Esophagus muscularis mucosa (tissue), 4 donors: ENCODE measurements around the gene NDFIP1. TPM values are rescaled to one million over a fixed set of nuclear protein-coding genes. Genes with fewer than 3 reads are reported as not detected.

Experiments
- DNase-seq: peaks from one replicate; pipeline ENCODE4 v3.0.0-alpha.2; 2017; ENCODE audit errors: extremely low spot score
- H3K27ac ChIP-seq, 4 donors: fragments of 200-600 bp; sonication (generic); replicated peaks in 1 of 4; 1 replicate in 3 of 4; 2 replicates in 1 of 4; pipeline ENCODE4 v1.5.1; 2016 to 2019; ENCODE audit warnings: mild to moderate bottlenecking in 1 of 4
- H3K27me3 ChIP-seq, 4 donors: fragments of 200-600 bp; sonication (generic); one replicate each; pipeline versions ENCODE4 v1.5.1 to v1.6.0; 2016 to 2019
- H3K36me3 ChIP-seq, 4 donors: fragments of 200-600 bp; sonication (generic); one replicate each; pipeline ENCODE4 v1.5.1; 2016 to 2019
- H3K4me1 ChIP-seq, 4 donors: fragments of 200-600 bp; sonication (generic); one replicate each; pipeline ENCODE4 v1.5.1; 2016 to 2019
- H3K4me3 ChIP-seq, 4 donors: fragments of 200-600 bp; sonication (generic); 1 replicate in 2 of 4; 2 replicates in 2 of 4; pipeline ENCODE4 v1.5.1; 2016 to 2019; ENCODE audit warnings: mild to moderate bottlenecking in 4 of 4, moderate library complexity in 1 of 4
- H3K9me3 ChIP-seq, 4 donors: fragments of 200-600 bp; sonication (generic); 1 replicate in 3 of 4; 2 replicates in 1 of 4; pipeline ENCODE4 v1.5.1; 2016 to 2019
- CTCF ChIP-seq, 3 experiments: fragments of 200-600 bp in 2 of 3; fragments of 450-650 bp in 1 of 3; sonication (generic) in 2 of 3; IDR thresholded peaks; one replicate each; pipeline ENCODE4 v1.5.1; 2017 to 2019; ENCODE audit warnings: antibody characterized with exemption in 3 of 3, mild to moderate bottlenecking in 2 of 3, moderate library complexity in 1 of 3
- EP300 ChIP-seq: sonication (generic); formaldehyde crosslinking; IDR thresholded peaks from one replicate; pipeline ENCODE4 v1.6.1; 2017; ENCODE audit warnings: antibody characterized with exemption
- POLR2A ChIP-seq: fragments of 450-650 bp; IDR thresholded peaks from one replicate; pipeline ENCODE4 v1.6.1; 2017; ENCODE audit warnings: antibody characterized with exemption, moderate library complexity, mild to moderate bottlenecking, low read depth
- POLR2AphosphoS5 ChIP-seq, 2 donors: sonication (generic); formaldehyde crosslinking; IDR thresholded peaks; one replicate each; pipeline ENCODE4 v1.6.1; 2017; ENCODE audit warnings: antibody characterized with exemption in 2 of 2
- WGBS: methylation state at CpG from one replicate; pipeline ENCODE4 v1.1.5; 2018; 5-methylcytosine and 5-hydroxymethylcytosine counted together
- intact Hi-C: fragments of 100-400 bp; cut with DNase I; formaldehyde crosslinking; loops from one replicate; pipeline ENCODE4 v1.15.1; 2023
- total RNA-seq, 4 donors: library from RNA; depleted of rRNA; stranded (reverse); fragments of >200 nt; gene quantifications; one replicate each; pipeline versions ENCODE4 v1.1.0 to v1.2.1, GENCODE V29; 2016

NDFIP1 gene
- total RNA-seq, 4 donors from 2014 or later: 57.8 to 169 (median 101) TPM

GRCh38 chr5:142065273-142065672 is 43.3 kb upstream of the NDFIP1 start:
- peaks cover 0 to 19% (median 11%) of the 10 kb centered on the region in 4 donors for H3K4me1 ChIP-seq
- intact Hi-C loops: no loop called here

GRCh38 chr5:142069606-142070399 is 38.8 kb upstream of the NDFIP1 start:
- no peaks in the 10 kb centered on the region for H3K4me1 ChIP-seq
- intact Hi-C loops: no loop called here
- WGBS: 88% methylated on average over 6 of the region's 6 CpGs

More at GRCh38 chr5:142065273-142065672, 43.3 kb upstream of the NDFIP1 start:
- no peak overlapping the region for H3K27ac ChIP-seq
- no peaks in the 10 kb centered on the region for H3K27me3 ChIP-seq
- no peaks in the 10 kb centered on the region for H3K9me3 ChIP-seq
- DNase-seq: no peak
- H3K36me3 ChIP-seq: no peaks in the 10 kb centered on the region
- TF ChIP-seq EP300: no peak
- no peak for TF ChIP-seq CTCF (IDR thresholded peaks at IDR 0.05)
- no peak for TF ChIP-seq POLR2A
- no peak for TF ChIP-seq POLR2AphosphoS5 (IDR thresholded peaks at IDR 0.05)
- WGBS: 55% methylated on average over 2 of the region's 2 CpGs
- no peak overlapping the region for H3K4me3 ChIP-seq

GRCh38 chr5:142070734-142071133 is 37.8 kb upstream of the NDFIP1 start:
- intact Hi-C loops: no loop called here
- H3K27ac ChIP-seq: no peak overlapping the region
- no peak for DNase-seq

More at GRCh38 chr5:142069606-142070399, 38.8 kb upstream of the NDFIP1 start:
- no peak for DNase-seq
- Histone ChIP-seq H3K27ac (no peak overlapping the region), H3K4me3 (no peak overlapping the region), H3K36me3 (no peaks in the 10 kb centered on the region), H3K9me3 (no peaks in the 10 kb centered on the region), H3K27me3 (no peaks in the 10 kb centered on the region)
- TF ChIP-seq POLR2AphosphoS5 (IDR thresholded peaks at IDR 0.05): no peak

GRCh38 chr5:142072488-142072887 is 36.1 kb upstream of the NDFIP1 start:
- H3K27ac ChIP-seq: no peak overlapping the region
- H3K9me3 ChIP-seq: no peaks in the 10 kb centered on the region
- DNase-seq: no peak
- H3K4me3 ChIP-seq: no peak overlapping the region
- intact Hi-C loops: no loop called here
- no peaks in the 10 kb centered on the region for H3K4me1 ChIP-seq
- H3K27me3 ChIP-seq: no peaks in the 10 kb centered on the region
- TF ChIP-seq POLR2AphosphoS5 (IDR thresholded peaks at IDR 0.05) (no peak), CTCF (IDR thresholded peaks at IDR 0.05) (no peak), POLR2A (no peak), EP300 (no peak)
- WGBS: 70% methylated on average over 3 of the region's 3 CpGs
- H3K36me3 ChIP-seq: no peaks in the 10 kb centered on the region

More at GRCh38 chr5:142070734-142071133, 37.8 kb upstream of the NDFIP1 start:
- TF ChIP-seq POLR2A (no peak), EP300 (no peak), POLR2AphosphoS5 (IDR thresholded peaks at IDR 0.05) (no peak), CTCF (IDR thresholded peaks at IDR 0.05) (no peak)
- H3K4me1 ChIP-seq: no peaks in the 10 kb centered on the region
- no peak overlapping the region for H3K4me3 ChIP-seq
- no peaks in the 10 kb centered on the region for H3K9me3 ChIP-seq
- H3K27me3 ChIP-seq: no peaks in the 10 kb centered on the region
- no peaks in the 10 kb centered on the region for H3K36me3 ChIP-seq

- H3K9me3 ChIP-seq: no peaks in the 10 kb centered on the region
- no peak overlapping the region for H3K27ac ChIP-seq
- no peak for TF ChIP-seq EP300
- TF ChIP-seq CTCF (IDR thresholded peaks at IDR 0.05): no peak
- TF ChIP-seq POLR2AphosphoS5 (IDR thresholded peaks at IDR 0.05): no peak
- no peak for TF ChIP-seq POLR2A
- no peaks in the 10 kb centered on the region for H3K36me3 ChIP-seq
- 78% methylated on average over 2 of the region's 2 CpGs for WGBS
- intact Hi-C loops: no loop called here
- no peak for DNase-seq
- H3K4me1 ChIP-seq: no peaks in the 10 kb centered on the region
- no peak overlapping the region for H3K4me3 ChIP-seq
- no peaks in the 10 kb centered on the region for H3K27me3 ChIP-seq
Measured at GRCh38 chr5:142073362-142073988, 35.1 kb upstream of the NDFIP1 start.
